CD14-positive monocyte (primary cell): ENCODE data around the gene KRTAP19-2. TPM values are rescaled to one million over a fixed set of nuclear protein-coding genes. Genes with fewer than 3 reads are reported as not detected.

ENCODE experiments used
- DNase-seq, 3 donors: peaks; one replicate each; pipeline ENCODE4 v3.0.0-alpha.2; 2011 to 2022
- H2AFZ ChIP-seq: 2 replicates; pipeline ENCODE4 v1.6.0; 2012; ENCODE audit warnings: mild to moderate bottlenecking, low read depth, low read length, inconsistent platforms; ENCODE audit not compliant: insufficient read depth, poor library complexity, severe bottlenecking
- H3K27ac ChIP-seq, 2 donors: 1 replicate in 1 of 2; 2 replicates in 1 of 2; pipeline ENCODE4 v1.5.1; 2012 to 2013; ENCODE audit warnings: low read length in 2 of 2, control low read depth in 1 of 2, inconsistent platforms in 1 of 2, low read depth in 1 of 2, mild to moderate bottlenecking in 1 of 2
- H3K27me3 ChIP-seq, 2 donors: one replicate each; pipeline versions ENCODE4 v1.6.0 to v1.6.1; 2011 to 2013; ENCODE audit warnings: low read length in 2 of 2; ENCODE audit not compliant: control insufficient read depth in 2 of 2, insufficient read depth in 2 of 2
- H3K36me3 ChIP-seq, 2 donors: replicated peaks in 1 of 2; 1 replicate in 1 of 2; 2 replicates in 1 of 2; pipeline versions ENCODE4 v1.5.1 to v1.6.1; 2012 to 2013; ENCODE audit warnings: low read length in 2 of 2, control low read depth in 1 of 2, inconsistent platforms in 1 of 2, mild to moderate bottlenecking in 1 of 2; ENCODE audit not compliant: insufficient read depth in 2 of 2, control insufficient read depth in 1 of 2
- H3K4me1 ChIP-seq, 2 donors: 1 replicate in 1 of 2; 2 replicates in 1 of 2; pipeline versions ENCODE4 v1.5.1 to v1.6.1; 2012 to 2013; ENCODE audit warnings: low read length in 2 of 2, control low read depth in 1 of 2, inconsistent platforms in 1 of 2, mild to moderate bottlenecking in 1 of 2, moderate library complexity in 1 of 2; ENCODE audit not compliant: insufficient read depth in 2 of 2, control insufficient read depth in 1 of 2
- H3K4me2 ChIP-seq: replicated peaks from 2 replicates; pipeline ENCODE3; 2012; ENCODE audit warnings: low read length, moderate library complexity, mild to moderate bottlenecking; ENCODE audit not compliant: poor library complexity, severe bottlenecking; ENCODE audit errors: extremely low read depth
- H3K4me3 ChIP-seq, 3 experiments: fragments of 200-600 bp in 1 of 3; sonication (generic) in 1 of 3; replicated peaks in 1 of 3; 1 replicate in 2 of 3; 2 replicates in 1 of 3; pipeline ENCODE4 v1.5.1; 2011 to 2013; ENCODE audit warnings: low read length in 3 of 3, mild to moderate bottlenecking in 3 of 3, control low read depth in 2 of 3, low read depth in 2 of 3, inconsistent platforms in 1 of 3, moderate library complexity in 1 of 3
- H3K79me2 ChIP-seq: 2 replicates; pipeline ENCODE4 v1.6.0; 2012; ENCODE audit warnings: mild to moderate bottlenecking, control low read depth, inconsistent platforms, low read length, moderate library complexity; ENCODE audit not compliant: insufficient read depth
- H3K9ac ChIP-seq: 2 replicates; pipeline ENCODE4 v1.6.0; 2017; ENCODE audit warnings: low read length, mild to moderate bottlenecking; ENCODE audit not compliant: insufficient read depth, poor library complexity, severe bottlenecking
- H3K9me3 ChIP-seq, 2 donors: replicated peaks in 1 of 2; 1 replicate in 1 of 2; 2 replicates in 1 of 2; pipeline versions ENCODE4 v1.5.1 to v1.6.1; 2012 to 2013; ENCODE audit warnings: low read length in 2 of 2, control low read depth in 1 of 2; ENCODE audit not compliant: control insufficient read depth in 1 of 2, insufficient read depth in 1 of 2
- H4K20me1 ChIP-seq: 2 replicates; pipeline ENCODE4 v1.6.0; 2012; ENCODE audit warnings: mild to moderate bottlenecking, low read length, control low read depth, moderate library complexity; ENCODE audit not compliant: insufficient read depth
- H3K27ac Mint-ChIP-seq, 7 donors: one replicate each; pipeline ENCODE4 v1.8.0; 2020; ENCODE audit warnings: mild to moderate bottlenecking in 7 of 7, mixed read lengths in 7 of 7, moderate library complexity in 6 of 7, inconsistent platforms in 2 of 7
- H3K27me3 Mint-ChIP-seq, 3 donors: one replicate each; pipeline ENCODE4 v1.8.0; 2021 to 2022; ENCODE audit warnings: low read depth in 3 of 3, mild to moderate bottlenecking in 3 of 3, mixed read lengths in 3 of 3, moderate library complexity in 3 of 3, inconsistent platforms in 1 of 3
- H3K36me3 Mint-ChIP-seq, 2 donors: one replicate each; pipeline ENCODE4 v1.8.0; 2020; ENCODE audit warnings: mixed read lengths in 2 of 2, inconsistent platforms in 1 of 2, mild to moderate bottlenecking in 1 of 2
- H3K4me1 Mint-ChIP-seq: one replicate; pipeline ENCODE4 v1.8.0; 2020; ENCODE audit warnings: mild to moderate bottlenecking, mixed read lengths
- H3K4me3 Mint-ChIP-seq, 2 donors: one replicate each; pipeline ENCODE4 v1.8.0; 2020; ENCODE audit warnings: mild to moderate bottlenecking in 2 of 2, mixed read lengths in 2 of 2, moderate library complexity in 1 of 2
- H3K9me3 Mint-ChIP-seq, 7 donors: one replicate each; pipeline ENCODE4 v1.8.0; 2020 to 2022; ENCODE audit warnings: mixed read lengths in 7 of 7, mild to moderate bottlenecking in 6 of 7, moderate library complexity in 6 of 7, inconsistent platforms in 2 of 7
- CTCF ChIP-seq: fragments of 200-600 bp; IDR thresholded peaks from one replicate; pipeline ENCODE4 v1.8.0; 2022; ENCODE audit warnings: antibody characterized with exemption, mild to moderate bottlenecking
- WGBS: methylation state at CpG from one replicate; pipeline ENCODE4 v1.1.5; 2013; ENCODE audit warnings: missing lambda C conversion rate; ENCODE audit not compliant: insufficient coverage; 5-methylcytosine and 5-hydroxymethylcytosine counted together
- intact Hi-C, 2 donors: fragments of 100-400 bp; cut with micrococcal nuclease; formaldehyde crosslinking; loops; one replicate each; pipeline versions ENCODE4 v1.15.0 to v1.15.1; 2023
- polyA plus RNA-seq, 3 donors: library from polyadenylated mRNA; depleted of rRNA in 1 of 3; unstranded in 2 of 3; stranded (reverse) in 1 of 3; fragments of 300-500 nt in 2 of 3; fragments of >200 nt in 1 of 3; fragmentation: Illumina TruSeq in 2 of 3; gene quantifications; 1 replicate in 2 of 3; 2 replicates in 1 of 3; pipeline ENCODE4 v1.2.3, GENCODE V29; 2012 to 2021

The KRTAP19-2 gene
- polyA plus RNA-seq, 3 donors, result not detected

- Histone ChIP-seq H2AFZ (no peak within 1 kb of the TSS), H4K20me1 (no peaks in the 10 kb centered on the region), H3K27me3 (no peaks in the 10 kb centered on the region), H3K9ac (no peak within 1 kb of the TSS), H3K36me3 (no peaks in the 10 kb centered on the region), H3K4me3 (no peak within 1 kb of the TSS), H3K4me1 (no peaks in the 10 kb centered on the region), H3K27ac (no peak within 1 kb of the TSS), H3K79me2 (no peaks in the 10 kb centered on the region), H3K9me3 (peaks cover 4 to 5% of the 10 kb centered on the region in 2 donors), H3K4me2 (no peak within 1 kb of the TSS)
- intact Hi-C loops, result no loop called here
- Mint-ChIP-seq H3K4me1 (no peaks in the 10 kb centered on the region), H3K9me3 (peaks cover 0 to 6% (median 3%) of the 10 kb centered on the region in 7 donors), H3K36me3 (no peaks in the 10 kb centered on the region), H3K27ac (no peak within 1 kb of the TSS), H3K4me3 (no peak within 1 kb of the TSS), H3K27me3 (no peaks in the 10 kb centered on the region)
- no peak for DNase-seq
- TF ChIP-seq CTCF, result no peak
- WGBS, result 93% methylated on average over 3 of the region's 6 CpGs
Measured at GRCh38 chr21:30502041-30502440, 14.8 kb upstream of the KRTAP19-2 start, which contains the start of gene KRTAP19-5. Gene KRTAP19-5, minus strand, starts transcription at chr21:30502141. Its CDS starts 51 bp downstream, at chr21:30502090.

GRCh38 chr21:30497065-30497464, 9.8 kb upstream of the KRTAP19-2 start, which contains the start of gene KRTAP19-4:
Gene KRTAP19-4, minus strand, starts transcription at chr21:30497165. Its CDS starts 55 bp downstream, at chr21:30497110.
- Histone ChIP-seq H3K4me1 (no peaks in the 10 kb centered on the region), H4K20me1 (no peaks in the 10 kb centered on the region), H3K27ac (no peak within 1 kb of the TSS), H2AFZ (no peak within 1 kb of the TSS), H3K79me2 (no peaks in the 10 kb centered on the region), H3K4me2 (no peak within 1 kb of the TSS), H3K36me3 (no peaks in the 10 kb centered on the region), H3K9ac (no peak within 1 kb of the TSS), H3K4me3 (no peak within 1 kb of the TSS), H3K9me3 (peaks cover 11 to 16% of the 10 kb centered on the region in 2 donors), H3K27me3 (no peaks in the 10 kb centered on the region)
- Mint-ChIP-seq H3K9me3 (peaks cover 0 to 14% (median 6%) of the 10 kb centered on the region in 7 donors), H3K4me1 (no peaks in the 10 kb centered on the region), H3K27ac (no peak within 1 kb of the TSS), H3K4me3 (no peak within 1 kb of the TSS), H3K36me3 (no peaks in the 10 kb centered on the region), H3K27me3 (peaks cover 0 to 2% (median 0%) of the 10 kb centered on the region in 3 donors)
- intact Hi-C loops, result no loop called here
- TF ChIP-seq CTCF, result no peak
- 67% methylated on average over 2 of the region's 4 CpGs for WGBS
- DNase-seq, result no peak
